ENCODE measurements around the gene MAN2B1. TPM values are rescaled to one million over a fixed set of nuclear protein-coding genes. Genes with fewer than 3 reads are reported as not detected.

MAN2B1 gene
- total and polyA plus RNA-seq, 2 of the 13 experiments (the other 11 are each of a cell fraction or from before 2014, with no cell fraction given): 23.6 to 23.8 TPM

- TF ChIP-seq ZNF407 (CRISPR knock-in tag; IDR thresholded peaks at IDR 0.05; ENCODE audit: not compliant biosample characterization) (peak; percentile 18), HOXD1 (CRISPR knock-in tag; IDR thresholded peaks at IDR 0.05) (no peak), ZNF383 (CRISPR knock-in tag; IDR thresholded peaks at IDR 0.05; ENCODE audit: borderline replicate concordance) (no peak), FOXC1 (CRISPR knock-in tag; IDR thresholded peaks at IDR 0.05; ENCODE audit: borderline replicate concordance) (peak; percentile 87; the same call in 1 of the 2 replicates), SPEN (CRISPR knock-in tag; IDR thresholded peaks at IDR 0.05; ENCODE audit: low read depth) (peak; percentile 85), ZNF503 (CRISPR knock-in tag; IDR thresholded peaks at IDR 0.05) (0 out of 2 replicates have a peak, but pooled peaks have one; percentile 11), JDP2 (CRISPR knock-in tag; IDR thresholded peaks at IDR 0.05; ENCODE audit: borderline replicate concordance) (no peak), SYNCRIP (IDR thresholded peaks at IDR 0.05; ENCODE audit: insufficient read depth, low read depth, low read length) (no peak), PAWR (CRISPR knock-in tag; IDR thresholded peaks at IDR 0.05; ENCODE audit: borderline replicate concordance) (no peak), ZNF367 (CRISPR knock-in tag; IDR thresholded peaks at IDR 0.05; ENCODE audit: borderline replicate concordance) (no peak), ATF5 (CRISPR knock-in tag; IDR thresholded peaks at IDR 0.05; ENCODE audit: low read depth) (no peak), ZKSCAN5 (CRISPR knock-in tag; IDR thresholded peaks at IDR 0.05) (no peak), ZNF589 (CRISPR knock-in tag; conservative IDR thresholded peaks at IDR 0.05) (no peak), NCOA2 (CRISPR knock-in tag; IDR thresholded peaks at IDR 0.05) (no peak; the same call in 1 of the 2 replicates), ZBTB46 (CRISPR knock-in tag; IDR thresholded peaks at IDR 0.05; ENCODE audit: borderline replicate concordance) (peak; percentile 81; the same call in 1 of the 2 replicates)
Observed at GRCh38 chr19:12669270-12670158, 3.0 kb upstream of the MAN2B1 start (continued).

All from HepG2 (cell line).